Mesodermal cell (in vitro differentiated cells): ENCODE results near the gene EYA2.

Experiments
- H3K27ac ChIP-seq: 2 replicates; pipeline ENCODE4 v1.7.0; 2013; ENCODE audit warnings: mild to moderate bottlenecking, low read depth, low read length, moderate library complexity; ENCODE audit not compliant: severe bottlenecking
- H3K36me3 ChIP-seq: 2 replicates; pipeline ENCODE4 v1.7.1; 2013; ENCODE audit warnings: mild to moderate bottlenecking, low read length, moderate library complexity; ENCODE audit not compliant: control insufficient read depth, insufficient read depth
- H3K4me1 ChIP-seq: one replicate; pipeline ENCODE4 v1.7.1; 2013; ENCODE audit warnings: mild to moderate bottlenecking, low read length; ENCODE audit not compliant: insufficient read depth, control insufficient read depth, poor library complexity, severe bottlenecking
- H3K4me3 ChIP-seq: 2 replicates; pipeline ENCODE4 v1.7.0; 2013; ENCODE audit warnings: low read length, control low read depth, mild to moderate bottlenecking; ENCODE audit not compliant: insufficient read depth, poor library complexity, severe bottlenecking; ENCODE audit errors: extremely low read depth
- H3K9me3 ChIP-seq: 2 replicates; pipeline ENCODE4 v1.7.1; 2013; ENCODE audit warnings: mild to moderate bottlenecking, low read length, moderate library complexity; ENCODE audit not compliant: control insufficient read depth
- WGBS, 2 experiments: methylation state at CpG; one replicate each; pipeline ENCODE4 v1.1.5; 2013; ENCODE audit warnings: missing lambda C conversion rate in 2 of 2; ENCODE audit not compliant: insufficient coverage in 2 of 2; 5-methylcytosine and 5-hydroxymethylcytosine counted together

Gene EYA2

GRCh38 chr20:47137231-47137870 lies 242.7 kb downstream of the EYA2 start:
- H3K36me3 ChIP-seq, result no peaks in the 10 kb centered on the region
- no peak overlapping the region for H3K27ac ChIP-seq
- H3K9me3 ChIP-seq, result peaks cover 10% of the 10 kb centered on the region
- peaks cover 4% of the 10 kb centered on the region for H3K4me1 ChIP-seq
- H3K4me3 ChIP-seq, result no peak overlapping the region
- WGBS, 2 experiments, result 65 to 82% methylated on average over 1 to 4 of the region's 4 CpGs

GRCh38 chr20:47139934-47140535 lies 245.4 kb downstream of the EYA2 start:
- no peak overlapping the region for H3K27ac ChIP-seq
- H3K9me3 ChIP-seq, result peaks cover 10% of the 10 kb centered on the region
- H3K4me1 ChIP-seq, result no peaks in the 10 kb centered on the region
- H3K36me3 ChIP-seq, result no peaks in the 10 kb centered on the region
- 86 to 89% methylated on average over 3 of the region's 5 CpGs for WGBS, 2 experiments
- H3K4me3 ChIP-seq, result no peak overlapping the region

- H3K4me1 ChIP-seq, result no peaks in the 10 kb centered on the region
- no peak overlapping the region for H3K4me3 ChIP-seq
- H3K36me3 ChIP-seq, result no peaks in the 10 kb centered on the region
- WGBS, 2 experiments, result 100% methylated on average over 1 of the region's 2 CpGs; no CpG with 5 or more reads in 1 of the 2 experiments
- peaks cover 10% of the 10 kb centered on the region for H3K9me3 ChIP-seq
- H3K27ac ChIP-seq, result no peak overlapping the region
Observed at GRCh38 chr20:47141350-47141921, 246.8 kb downstream of the EYA2 start.

- no peaks in the 10 kb centered on the region for H3K36me3 ChIP-seq
- peaks cover 10% of the 10 kb centered on the region for H3K9me3 ChIP-seq
- H3K4me3 ChIP-seq, result no peak overlapping the region
- no peaks in the 10 kb centered on the region for H3K4me1 ChIP-seq
- WGBS, 2 experiments, result 92 to 100% methylated on average over 1 to 2 of the region's 5 CpGs
- H3K27ac ChIP-seq, result no peak overlapping the region
Observed at GRCh38 chr20:47141941-47142773, 247.5 kb downstream of the EYA2 start.

GRCh38 chr20:47142774-47143170 lies 248.1 kb downstream of the EYA2 start:
- Histone ChIP-seq H3K27ac (no peak overlapping the region), H3K36me3 (no peaks in the 10 kb centered on the region), H3K4me3 (no peak overlapping the region), H3K4me1 (no peaks in the 10 kb centered on the region), H3K9me3 (peaks cover 10% of the 10 kb centered on the region)
- 90 to 94% methylated on average over 9 to 11 of the region's 14 CpGs for WGBS, 2 experiments

GRCh38 chr20:47143657-47144056 lies 249.0 kb downstream of the EYA2 start:
- Histone ChIP-seq H3K36me3 (no peaks in the 10 kb centered on the region), H3K9me3 (peaks cover 10% of the 10 kb centered on the region), H3K4me1 (no peaks in the 10 kb centered on the region), H3K4me3 (no peak overlapping the region), H3K27ac (no peak overlapping the region)
- WGBS, 2 experiments, result 70 to 71% methylated on average over 1 of the region's 4 CpGs

- WGBS, 2 experiments, result 98 to 100% methylated on average over 4 of the region's 4 CpGs
- Histone ChIP-seq H3K4me1 (no peaks in the 10 kb centered on the region), H3K4me3 (no peak overlapping the region)
Observed at GRCh38 chr20:47144463-47144862, 249.8 kb downstream of the EYA2 start.

GRCh38 chr20:47146686-47147085 lies 252.0 kb downstream of the EYA2 start:
- Histone ChIP-seq H3K27ac (no peak overlapping the region), H3K9me3 (peaks cover 2% of the 10 kb centered on the region), H3K4me1 (no peaks in the 10 kb centered on the region), H3K36me3 (no peaks in the 10 kb centered on the region), H3K4me3 (no peak overlapping the region)
- WGBS, 2 experiments, result 83 to 96% methylated on average over 5 to 7 of the region's 7 CpGs

More at GRCh38 chr20:47144463-47144862, 249.8 kb downstream of the EYA2 start:
- Histone ChIP-seq H3K36me3 (no peaks in the 10 kb centered on the region), H3K9me3 (peaks cover 10% of the 10 kb centered on the region), H3K27ac (no peak overlapping the region)

- no peak overlapping the region for H3K27ac ChIP-seq
Observed at GRCh38 chr20:47148059-47148458, 253.4 kb downstream of the EYA2 start.

GRCh38 chr20:47149939-47150338 lies 255.3 kb downstream of the EYA2 start:
- Histone ChIP-seq H3K4me1 (no peaks in the 10 kb centered on the region), H3K36me3 (no peaks in the 10 kb centered on the region), H3K9me3 (no peaks in the 10 kb centered on the region), H3K4me3 (no peak overlapping the region), H3K27ac (no peak overlapping the region)
- 86 to 90% methylated on average over 5 of the region's 5 CpGs for WGBS, 2 experiments

More at GRCh38 chr20:47148059-47148458, 253.4 kb downstream of the EYA2 start:
- Histone ChIP-seq H3K4me3 (no peak overlapping the region), H3K4me1 (no peaks in the 10 kb centered on the region), H3K9me3 (no peaks in the 10 kb centered on the region), H3K36me3 (no peaks in the 10 kb centered on the region)
- 93 to 94% methylated on average over 2 of the region's 2 CpGs for WGBS, 2 experiments
